SU-DHL-6 (cell line): ENCODE results near the gene STK36.

Experiments
- EZH2phosphoT487 ChIP-seq: fragments of 200-600 bp; sonication (generic), shearing (Covaris generic); conservative IDR thresholded peaks from 2 replicates; pipeline ENCODE4 v1.6.1; 2018; ENCODE audit warnings: mild to moderate bottlenecking, antibody characterized with exemption, low read length, moderate library complexity, mixed read lengths
- TF ChIP-seq, protein P1 (sequence below): fragments of 200-600 bp; sonication (generic); IDR thresholded peaks from one replicate; pipeline ENCODE4 v1.5.1; 2017; ENCODE audit warnings: antibody characterized with exemption, mild to moderate bottlenecking, low read length, moderate library complexity; ENCODE audit not compliant: insufficient read depth, poor library complexity, severe bottlenecking

GRCh38 chr2:218713922-218714321 lies 42.0 kb downstream of the STK36 start:
- TF ChIP-seq, protein P1, sequence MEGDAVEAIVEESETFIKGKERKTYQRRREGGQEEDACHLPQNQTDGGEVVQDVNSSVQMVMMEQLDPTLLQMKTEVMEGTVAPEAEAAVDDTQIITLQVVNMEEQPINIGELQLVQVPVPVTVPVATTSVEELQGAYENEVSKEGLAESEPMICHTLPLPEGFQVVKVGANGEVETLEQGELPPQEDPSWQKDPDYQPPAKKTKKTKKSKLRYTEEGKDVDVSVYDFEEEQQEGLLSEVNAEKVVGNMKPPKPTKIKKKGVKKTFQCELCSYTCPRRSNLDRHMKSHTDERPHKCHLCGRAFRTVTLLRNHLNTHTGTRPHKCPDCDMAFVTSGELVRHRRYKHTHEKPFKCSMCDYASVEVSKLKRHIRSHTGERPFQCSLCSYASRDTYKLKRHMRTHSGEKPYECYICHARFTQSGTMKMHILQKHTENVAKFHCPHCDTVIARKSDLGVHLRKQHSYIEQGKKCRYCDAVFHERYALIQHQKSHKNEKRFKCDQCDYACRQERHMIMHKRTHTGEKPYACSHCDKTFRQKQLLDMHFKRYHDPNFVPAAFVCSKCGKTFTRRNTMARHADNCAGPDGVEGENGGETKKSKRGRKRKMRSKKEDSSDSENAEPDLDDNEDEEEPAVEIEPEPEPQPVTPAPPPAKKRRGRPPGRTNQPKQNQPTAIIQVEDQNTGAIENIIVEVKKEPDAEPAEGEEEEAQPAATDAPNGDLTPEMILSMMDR: no peak
- TF ChIP-seq EZH2phosphoT487: no peak
